Astrocyte (in vitro differentiated cells and primary cell): ENCODE results near the gene STOX1.

Experiments used
- EZH2 ChIP-seq: IDR thresholded peaks from 2 replicates; pipeline ENCODE4 v1.6.1; 2012; ENCODE audit warnings: mild to moderate bottlenecking, low read length, inconsistent platforms; ENCODE audit not compliant: insufficient read depth
- TF ChIP-seq, protein P1 (sequence below): IDR thresholded peaks from 2 replicates; pipeline ENCODE4 v1.5.1; 2011; ENCODE audit warnings: low read depth, mild to moderate bottlenecking, inconsistent platforms, low read length, moderate library complexity; ENCODE audit not compliant: insufficient read depth

DNA sequence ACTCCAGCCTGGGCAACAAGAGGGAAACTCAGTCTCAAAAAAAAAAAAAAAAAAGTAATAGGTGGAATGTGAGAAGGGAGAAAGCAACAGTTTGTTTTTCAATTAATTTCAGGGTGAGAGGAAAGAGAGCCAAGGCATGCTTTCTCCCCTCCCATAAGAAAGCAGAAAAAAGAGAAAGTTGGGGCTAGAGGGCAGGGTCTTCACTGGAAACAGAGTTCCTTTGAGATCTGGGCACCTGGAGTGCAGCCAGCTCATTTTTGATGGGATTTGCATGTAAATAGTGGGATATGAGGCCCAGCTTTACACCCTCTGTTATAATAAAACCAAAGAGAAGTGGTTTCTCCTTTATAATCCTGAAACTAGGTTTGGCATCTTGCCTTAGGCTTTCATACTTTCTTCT is 13.8 kb upstream of the STOX1 start:
- TF ChIP-seq, protein P1, sequence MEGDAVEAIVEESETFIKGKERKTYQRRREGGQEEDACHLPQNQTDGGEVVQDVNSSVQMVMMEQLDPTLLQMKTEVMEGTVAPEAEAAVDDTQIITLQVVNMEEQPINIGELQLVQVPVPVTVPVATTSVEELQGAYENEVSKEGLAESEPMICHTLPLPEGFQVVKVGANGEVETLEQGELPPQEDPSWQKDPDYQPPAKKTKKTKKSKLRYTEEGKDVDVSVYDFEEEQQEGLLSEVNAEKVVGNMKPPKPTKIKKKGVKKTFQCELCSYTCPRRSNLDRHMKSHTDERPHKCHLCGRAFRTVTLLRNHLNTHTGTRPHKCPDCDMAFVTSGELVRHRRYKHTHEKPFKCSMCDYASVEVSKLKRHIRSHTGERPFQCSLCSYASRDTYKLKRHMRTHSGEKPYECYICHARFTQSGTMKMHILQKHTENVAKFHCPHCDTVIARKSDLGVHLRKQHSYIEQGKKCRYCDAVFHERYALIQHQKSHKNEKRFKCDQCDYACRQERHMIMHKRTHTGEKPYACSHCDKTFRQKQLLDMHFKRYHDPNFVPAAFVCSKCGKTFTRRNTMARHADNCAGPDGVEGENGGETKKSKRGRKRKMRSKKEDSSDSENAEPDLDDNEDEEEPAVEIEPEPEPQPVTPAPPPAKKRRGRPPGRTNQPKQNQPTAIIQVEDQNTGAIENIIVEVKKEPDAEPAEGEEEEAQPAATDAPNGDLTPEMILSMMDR = no peak
- no peak for TF ChIP-seq EZH2
